ENCODE results near the gene WDFY4.

Gene WDFY4

GRCh38 chr10:48684463-48684791 lies 246 bp upstream of the WDFY4 start:
- ChIA-PET CTCF (no interaction called here), POLR2A (no interaction called here)
- TF ChIP-seq NFRKB (IDR thresholded peaks at IDR 0.05) (no peak), ARNT (IDR thresholded peaks at IDR 0.05) (no peak), LEF1 (IDR thresholded peaks at IDR 0.05; ENCODE audit: borderline replicate concordance) (no peak), CTBP1 (IDR thresholded peaks at IDR 0.05; ENCODE audit: borderline replicate concordance) (no peak), L3MBTL2 (conservative IDR thresholded peaks at IDR 0.05) (no peak), ELF4 (IDR thresholded peaks at IDR 0.05) (no peak), ZNF384 (IDR thresholded peaks at IDR 0.05) (no peak), BHLHE40 (IDR thresholded peaks at IDR 0.05; ENCODE audit: borderline replicate concordance) (no peak), FOXM1 (IDR thresholded peaks at IDR 0.05; ENCODE audit: borderline replicate concordance) (no peak), FOXA1 (IDR thresholded peaks at IDR 0.05) (no peak), TARDBP (IDR thresholded peaks at IDR 0.05) (no peak), FOXK2 (IDR thresholded peaks at IDR 0.05) (no peak), HDGF (IDR thresholded peaks at IDR 0.05; ENCODE audit: borderline replicate concordance) (no peak), PKNOX1 (IDR thresholded peaks at IDR 0.05) (no peak), SP1 (IDR thresholded peaks at IDR 0.05) (no peak), SUZ12 (IDR thresholded peaks at IDR 0.05) (no peak)
- no peak for DNase-seq (ENCODE audit: extremely low spot score)

GRCh38 chr10:48685731-48686130 lies 1.1 kb downstream of the WDFY4 start:
- CTCF ChIA-PET = no interaction called here

GRCh38 chr10:48690791-48691660 lies 6.4 kb downstream of the WDFY4 start:
- ChIA-PET CTCF (no interaction called here), POLR2A (no interaction called here)
- DNase-seq (ENCODE audit: extremely low spot score) = no peak
- TF ChIP-seq LEF1 (IDR thresholded peaks at IDR 0.05; ENCODE audit: borderline replicate concordance) (no peak), CTBP1 (IDR thresholded peaks at IDR 0.05; ENCODE audit: borderline replicate concordance) (no peak)

More at GRCh38 chr10:48685731-48686130, 1.1 kb downstream of the WDFY4 start:
- TF ChIP-seq TARDBP (IDR thresholded peaks at IDR 0.05) (no peak), NFRKB (IDR thresholded peaks at IDR 0.05) (no peak), FOXM1 (IDR thresholded peaks at IDR 0.05; ENCODE audit: borderline replicate concordance) (no peak), FOXK2 (IDR thresholded peaks at IDR 0.05) (no peak), ELF4 (IDR thresholded peaks at IDR 0.05) (no peak), SUZ12 (IDR thresholded peaks at IDR 0.05) (no peak), CTBP1 (IDR thresholded peaks at IDR 0.05; ENCODE audit: borderline replicate concordance) (no peak), ZNF384 (IDR thresholded peaks at IDR 0.05) (no peak), SP1 (IDR thresholded peaks at IDR 0.05) (no peak), ARNT (IDR thresholded peaks at IDR 0.05) (no peak), BHLHE40 (IDR thresholded peaks at IDR 0.05; ENCODE audit: borderline replicate concordance) (no peak), PKNOX1 (IDR thresholded peaks at IDR 0.05) (no peak), HDGF (IDR thresholded peaks at IDR 0.05; ENCODE audit: borderline replicate concordance) (no peak), LEF1 (IDR thresholded peaks at IDR 0.05; ENCODE audit: borderline replicate concordance) (no peak), L3MBTL2 (conservative IDR thresholded peaks at IDR 0.05) (no peak)
- POLR2A ChIA-PET = no interaction called here
- DNase-seq (ENCODE audit: extremely low spot score) = no peak

GRCh38 chr10:48691812-48692528 lies 7.3 kb downstream of the WDFY4 start:
- CTCF ChIA-PET = no interaction called here
- POLR2A ChIA-PET = no interaction called here

GRCh38 chr10:48692748-48693147 lies 8.1 kb downstream of the WDFY4 start:
- CTCF ChIA-PET = no interaction called here
- POLR2A ChIA-PET = no interaction called here
- no peak for TF ChIP-seq ZNF384 (IDR thresholded peaks at IDR 0.05)
- TF ChIP-seq PKNOX1 (IDR thresholded peaks at IDR 0.05) = no peak
- no peak for TF ChIP-seq CTBP1 (IDR thresholded peaks at IDR 0.05; ENCODE audit: borderline replicate concordance)
- TF ChIP-seq ARNT (IDR thresholded peaks at IDR 0.05) = no peak
- TF ChIP-seq BHLHE40 (IDR thresholded peaks at IDR 0.05; ENCODE audit: borderline replicate concordance) = no peak
- no peak for TF ChIP-seq NFRKB (IDR thresholded peaks at IDR 0.05)
- TF ChIP-seq LEF1 (IDR thresholded peaks at IDR 0.05; ENCODE audit: borderline replicate concordance) = no peak
- no peak for TF ChIP-seq ELF4 (IDR thresholded peaks at IDR 0.05)
- TF ChIP-seq FOXM1 (IDR thresholded peaks at IDR 0.05; ENCODE audit: borderline replicate concordance) = no peak
- TF ChIP-seq FOXA1 (IDR thresholded peaks at IDR 0.05) = no peak
- DNase-seq (ENCODE audit: extremely low spot score) = no peak

More at GRCh38 chr10:48691812-48692528, 7.3 kb downstream of the WDFY4 start:
- no peak for TF ChIP-seq FOXK2 (IDR thresholded peaks at IDR 0.05)
- TF ChIP-seq CTBP1 (IDR thresholded peaks at IDR 0.05; ENCODE audit: borderline replicate concordance) = no peak
- TF ChIP-seq TARDBP (IDR thresholded peaks at IDR 0.05) = no peak
- TF ChIP-seq HDGF (IDR thresholded peaks at IDR 0.05; ENCODE audit: borderline replicate concordance) = no peak
- TF ChIP-seq ELF4 (IDR thresholded peaks at IDR 0.05) = no peak
- TF ChIP-seq ZNF384 (IDR thresholded peaks at IDR 0.05) = no peak
- TF ChIP-seq FOXA1 (IDR thresholded peaks at IDR 0.05) = no peak
- no peak for TF ChIP-seq FOXM1 (IDR thresholded peaks at IDR 0.05; ENCODE audit: borderline replicate concordance)
- no peak for TF ChIP-seq PKNOX1 (IDR thresholded peaks at IDR 0.05)
- TF ChIP-seq ARNT (IDR thresholded peaks at IDR 0.05) = no peak
- no peak for DNase-seq (ENCODE audit: extremely low spot score)

All from HEK293T (cell line).